ENCODE results near the gene NFXL1.

NFXL1 gene

DNA sequence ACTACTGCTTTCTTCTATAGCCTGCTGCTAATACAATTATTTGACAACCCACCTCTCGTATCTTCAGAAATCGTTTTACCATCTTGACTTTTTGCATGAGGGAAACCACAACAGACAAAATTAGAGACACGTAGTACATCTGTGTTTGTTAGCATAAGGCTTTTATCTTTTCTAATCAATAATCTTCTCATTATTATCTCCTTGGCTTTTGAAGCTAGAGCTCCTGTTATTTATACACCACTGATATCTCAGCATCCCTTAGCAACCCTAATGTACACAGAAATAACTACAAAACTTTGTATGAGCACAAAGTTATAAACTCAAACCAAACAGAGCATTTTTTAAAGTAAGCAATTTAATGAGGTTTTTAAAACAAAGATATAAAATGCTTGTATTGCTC lies 116.2 kb downstream of the NFXL1 start:
- in situ Hi-C loops (cut with MboI; ENCODE audit: low pct_unique_long_range_greater_than_20kb, low sequenced_read_pairs), result no loop called here
- no peak for DNase-seq

All from KBM-7 (cell line).